CD4-positive, alpha-beta T cell treated with Interleukin-17A for 1 hour (primary cell): ENCODE data around the gene CARD16.
A peak's percentile ranks its signal among the peaks of the same experiment; 100 is the strongest.
"Not testable (repeated sequence)": the region's sequence is repeated elsewhere in the genome, so short reads cannot be mapped to it uniquely, and the experiment has no call there.

Source experiments
- DNase-seq: peaks from one replicate; pipeline ENCODE4 v3.0.0-alpha.2; 2020

Gene CARD16

DNA sequence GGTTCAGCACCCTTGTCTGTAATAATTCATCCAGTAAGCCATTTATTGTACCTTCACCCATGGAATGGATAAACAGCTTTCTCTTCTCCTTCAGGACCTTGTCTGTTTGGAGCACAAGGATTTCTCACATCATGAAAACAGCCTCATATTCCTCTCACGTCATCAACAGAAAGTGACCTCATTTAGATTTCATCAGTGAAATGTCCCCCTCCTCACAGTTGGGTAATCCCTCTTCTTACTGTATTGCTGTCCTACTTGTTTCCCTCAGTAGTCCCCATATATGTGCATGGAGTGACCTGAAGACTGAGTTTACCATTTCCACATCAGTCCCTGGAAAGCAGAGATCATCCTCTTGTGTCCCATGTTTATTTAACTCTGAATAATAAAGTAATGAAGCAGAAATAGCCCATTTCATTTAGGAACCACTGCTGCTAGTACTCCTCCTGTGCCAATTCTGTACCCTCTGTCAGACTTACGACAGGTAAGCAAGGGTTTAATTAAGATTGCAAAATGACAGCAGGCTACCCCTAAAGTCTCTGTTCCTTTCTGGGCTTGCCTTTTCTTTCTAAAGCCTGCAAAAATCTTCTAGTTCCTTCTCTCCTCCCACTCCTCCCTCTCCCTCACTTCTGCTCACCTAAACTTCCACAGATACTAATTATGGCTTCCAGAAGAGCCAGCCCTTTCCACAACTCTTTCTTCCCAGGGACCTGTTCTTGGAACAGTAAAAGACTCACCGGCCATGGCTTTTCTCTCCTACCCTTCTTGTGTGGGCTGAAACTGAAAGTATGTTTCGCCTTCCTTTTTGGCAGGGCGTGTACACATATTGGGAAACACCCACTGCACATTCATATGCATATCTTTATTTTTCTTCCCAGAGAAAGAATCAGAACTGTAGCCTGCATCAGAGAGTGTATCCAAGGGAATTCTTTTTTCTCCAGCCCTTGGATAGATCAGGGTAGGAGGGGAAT, at the start of gene CARD16:
CARD16 (minus strand) TSS at position 779 of the 968 bp plus-strand sequence; CDS start at position 741, 38 bp downstream.
- peak; percentile 69 for DNase-seq

DNA sequence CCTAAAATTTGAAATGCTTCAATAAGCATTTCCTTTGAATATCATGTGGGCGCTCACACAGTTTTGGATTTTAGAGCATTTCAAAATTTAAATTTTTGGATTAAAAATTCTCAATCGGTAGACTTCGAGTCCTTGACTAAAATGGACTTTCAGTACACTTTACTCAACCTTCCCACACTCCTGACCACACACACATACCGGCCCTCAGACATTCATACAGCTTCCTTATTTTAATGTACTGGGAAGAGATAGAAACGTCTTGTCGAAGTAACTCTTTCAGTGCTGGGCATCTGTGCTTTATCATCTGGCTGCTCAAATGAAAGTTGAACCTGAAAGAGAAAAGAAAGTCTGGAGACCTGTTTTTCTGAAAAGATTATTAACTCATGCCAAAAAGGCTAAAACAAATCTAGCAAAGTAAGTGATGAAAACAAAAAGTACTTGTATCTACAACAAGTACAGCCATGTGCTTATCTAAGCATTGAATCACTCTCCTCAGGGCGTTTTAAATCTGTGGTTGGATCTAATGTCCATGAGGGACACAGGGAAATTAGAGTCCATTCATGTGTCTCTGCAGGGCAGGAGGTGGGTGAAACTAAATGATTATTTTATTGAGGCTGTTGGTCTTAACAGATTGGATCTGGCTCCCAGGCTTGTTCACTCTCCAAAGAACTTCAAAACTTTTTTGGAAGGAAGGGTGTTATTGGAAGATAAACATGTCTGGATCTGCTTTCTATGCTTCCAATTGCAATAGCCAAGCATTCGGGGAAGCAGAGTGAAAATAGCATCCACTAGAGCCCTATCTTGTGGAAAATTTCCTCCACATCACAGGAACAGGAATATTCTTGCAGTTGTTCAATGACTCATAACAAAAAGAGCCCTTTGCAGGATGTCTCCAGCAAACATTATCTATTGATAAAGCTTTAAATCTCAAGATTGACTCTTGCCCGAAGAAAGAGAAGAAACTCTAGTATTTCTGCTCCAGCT, 47.4 kb upstream of the CARD16 start:
- no peak for DNase-seq

DNA sequence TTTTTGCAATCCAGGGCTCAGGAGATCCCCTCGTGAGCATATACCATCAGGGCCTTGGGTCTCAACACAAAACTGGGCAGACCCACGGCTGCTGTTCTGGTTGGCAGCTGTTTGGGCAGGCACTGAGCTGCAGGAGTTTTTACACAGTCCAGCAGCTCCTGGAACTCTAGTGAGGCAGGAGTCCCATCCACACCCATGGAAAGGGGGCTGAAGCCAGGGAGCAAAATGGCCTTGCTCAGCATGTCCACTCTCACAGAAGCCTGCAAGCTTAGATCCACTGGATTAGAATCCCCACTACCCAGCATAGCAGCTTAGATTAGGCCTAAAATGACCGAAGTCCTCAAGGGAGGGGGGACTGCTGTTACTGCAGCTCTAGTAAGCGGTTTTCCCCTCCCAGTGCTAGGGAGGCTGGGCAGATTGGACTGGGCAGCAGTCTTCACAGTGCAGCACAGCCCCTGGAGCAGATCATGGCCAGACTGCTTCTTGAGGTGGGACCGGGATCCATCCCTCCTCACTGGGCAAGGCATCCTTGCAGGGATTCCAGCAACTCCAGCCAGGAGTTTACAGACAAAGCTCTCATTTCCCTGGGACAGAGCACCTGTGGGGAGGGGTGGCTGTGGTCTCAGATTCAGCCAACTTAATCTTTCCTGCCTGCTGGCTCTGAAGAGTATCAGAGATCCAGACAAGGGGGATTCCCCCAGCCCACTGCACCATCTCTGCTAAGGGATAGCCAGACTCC, 36.4 kb upstream of the CARD16 start:
- no peak for DNase-seq

DNA sequence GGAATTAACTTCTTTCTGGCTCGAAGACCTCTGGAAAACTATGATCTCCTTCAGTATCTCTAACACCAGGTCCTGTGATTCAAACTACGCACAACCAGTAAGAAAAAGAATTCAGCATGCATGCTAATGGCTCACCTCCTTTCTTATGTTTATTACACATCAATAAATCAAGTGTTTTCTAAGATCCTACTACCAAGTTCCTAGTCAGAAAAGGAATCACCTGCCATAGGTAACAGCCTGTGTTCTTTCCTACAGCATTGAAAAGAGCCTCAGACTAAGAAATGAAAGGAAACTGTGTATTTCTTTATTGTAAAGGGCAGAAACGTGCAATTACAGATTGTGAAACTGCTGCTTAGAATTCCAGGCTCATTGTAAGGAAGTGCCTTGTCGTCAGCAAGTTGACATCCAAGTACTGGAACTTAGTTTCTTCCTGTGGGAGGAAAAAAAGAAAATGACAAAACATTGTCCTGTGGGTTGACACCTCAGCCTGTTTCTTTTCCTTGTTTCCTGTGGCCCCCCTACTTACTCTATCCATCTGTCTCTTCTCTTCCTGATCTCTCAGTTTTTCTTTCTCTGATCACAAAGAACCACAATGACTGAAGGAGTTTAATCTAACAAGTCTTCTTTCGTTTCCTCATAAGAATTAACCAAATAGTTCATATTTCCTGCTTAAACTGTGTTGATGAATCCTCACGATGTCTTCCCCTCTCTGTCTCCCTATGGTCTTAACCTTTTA, 35.2 kb upstream of the CARD16 start:
- not testable (repeated sequence) for DNase-seq

DNA sequence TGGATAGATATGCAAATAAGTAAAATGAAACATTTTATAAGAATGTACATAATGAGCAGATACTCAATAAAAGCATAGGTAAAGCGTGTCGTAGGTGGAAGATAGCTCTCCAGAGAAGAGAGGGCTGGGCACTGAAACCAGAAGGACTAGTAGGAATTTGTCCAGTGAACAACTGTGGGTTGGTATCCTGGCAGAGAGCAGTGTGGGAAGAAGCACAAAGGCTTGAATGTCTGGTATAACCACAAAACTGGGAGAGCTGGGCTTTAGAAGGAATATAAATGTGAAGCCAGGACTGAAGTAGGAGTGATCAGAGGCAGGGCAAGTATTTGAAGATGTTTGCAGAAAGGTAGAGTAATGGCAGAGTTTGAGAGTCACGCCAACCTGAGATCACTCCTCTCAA, 33.1 kb upstream of the CARD16 start:
- DNase-seq: no peak

DNA sequence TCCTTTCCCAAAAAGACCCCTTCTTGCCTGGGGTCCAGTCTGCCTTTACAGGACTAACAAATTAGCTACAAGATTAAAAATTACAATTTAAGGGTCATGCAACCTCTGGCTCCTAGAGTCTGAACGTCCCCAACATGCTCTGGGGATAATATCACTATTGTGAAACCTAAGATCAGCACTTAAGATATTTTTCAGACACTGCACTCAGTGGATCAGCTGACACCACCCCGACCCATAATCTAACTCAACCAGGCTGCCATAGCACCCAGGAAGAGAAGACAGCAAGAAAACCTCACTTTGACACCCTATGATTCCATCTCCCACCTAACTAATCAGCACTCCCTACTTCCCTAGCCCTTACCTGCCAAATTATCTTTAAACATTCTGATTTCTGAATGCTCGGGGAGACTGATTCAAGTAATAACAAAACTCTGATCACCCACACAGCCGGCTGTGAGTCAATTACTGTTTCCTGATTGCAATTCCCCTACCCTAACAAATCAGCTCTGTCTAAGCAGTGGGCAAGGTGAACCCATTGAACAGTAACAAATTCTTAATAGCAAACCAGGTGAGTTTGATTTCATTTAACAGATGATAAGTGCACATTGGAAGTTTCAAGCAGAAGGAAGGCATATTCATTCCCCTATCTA, 32.1 kb upstream of the CARD16 start:
- not testable (repeated sequence) for DNase-seq

DNA sequence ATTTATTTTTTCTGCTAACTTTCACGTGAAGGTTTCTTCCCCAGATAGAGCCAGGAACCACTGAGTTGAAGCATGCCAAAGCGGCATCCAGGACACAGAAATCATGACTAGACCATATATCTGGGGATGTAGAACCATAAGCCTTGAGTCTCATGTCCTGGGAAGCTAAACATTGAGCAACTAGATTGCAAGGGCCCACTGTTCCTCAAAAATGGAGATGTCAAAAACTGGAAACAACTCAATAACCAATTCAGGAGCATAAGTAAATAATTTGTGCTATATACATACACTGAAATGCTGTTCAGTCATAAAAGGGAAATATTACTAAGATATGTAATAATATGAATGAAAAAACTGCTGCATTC, 29.0 kb upstream of the CARD16 start:
- no peak for DNase-seq

DNA sequence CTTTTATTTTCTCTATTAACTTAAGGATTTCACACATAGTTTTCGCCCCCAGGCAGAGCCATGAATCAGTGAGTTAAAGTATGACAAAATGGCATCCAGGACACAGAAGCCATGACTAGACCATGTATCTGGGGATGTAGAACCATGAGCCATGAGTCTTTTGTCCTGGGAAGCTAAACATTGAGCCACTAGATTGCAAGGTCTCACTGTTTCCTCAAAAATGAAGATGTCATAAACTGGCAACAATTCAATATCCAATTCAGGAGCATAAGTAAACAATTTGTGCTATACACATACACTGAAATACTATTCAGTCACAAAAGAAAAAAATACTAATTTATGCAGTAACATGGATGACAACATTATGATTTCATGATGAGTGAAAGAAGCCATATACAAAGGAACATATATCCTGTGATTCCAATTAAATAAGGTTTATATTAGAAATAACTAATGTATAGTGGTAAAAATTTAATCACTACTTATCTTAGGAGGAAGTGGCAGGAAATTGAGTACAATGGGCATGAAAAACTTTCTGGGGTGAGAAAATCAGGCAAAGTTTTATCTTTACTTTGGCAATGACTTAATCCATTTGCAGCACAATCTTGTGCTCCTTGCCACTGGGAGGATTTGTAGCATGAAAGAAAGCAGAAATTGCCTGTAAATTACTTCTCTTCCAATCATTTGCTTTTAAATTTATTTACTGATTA, 28.5 kb upstream of the CARD16 start:
- no peak for DNase-seq

DNA sequence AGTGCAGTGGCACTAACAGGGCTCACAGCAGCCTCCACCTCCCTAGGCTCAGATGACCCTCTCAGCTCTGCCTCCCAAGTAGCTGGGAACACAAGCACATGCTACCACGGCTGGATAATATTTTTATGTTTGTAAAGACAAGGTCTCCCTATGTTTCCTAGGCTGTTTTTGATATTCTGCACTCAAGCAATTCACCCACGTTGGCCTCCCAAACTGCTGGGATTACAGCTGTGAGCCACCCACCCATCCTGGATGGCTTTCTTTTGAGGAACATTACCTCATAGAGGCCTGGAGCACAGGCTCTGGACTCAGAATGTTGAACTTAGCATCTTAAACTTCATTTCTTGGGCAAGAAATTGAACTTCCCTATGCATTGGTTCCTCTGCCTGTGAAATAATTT, 26.9 kb upstream of the CARD16 start:
- not testable (repeated sequence) for DNase-seq

DNA sequence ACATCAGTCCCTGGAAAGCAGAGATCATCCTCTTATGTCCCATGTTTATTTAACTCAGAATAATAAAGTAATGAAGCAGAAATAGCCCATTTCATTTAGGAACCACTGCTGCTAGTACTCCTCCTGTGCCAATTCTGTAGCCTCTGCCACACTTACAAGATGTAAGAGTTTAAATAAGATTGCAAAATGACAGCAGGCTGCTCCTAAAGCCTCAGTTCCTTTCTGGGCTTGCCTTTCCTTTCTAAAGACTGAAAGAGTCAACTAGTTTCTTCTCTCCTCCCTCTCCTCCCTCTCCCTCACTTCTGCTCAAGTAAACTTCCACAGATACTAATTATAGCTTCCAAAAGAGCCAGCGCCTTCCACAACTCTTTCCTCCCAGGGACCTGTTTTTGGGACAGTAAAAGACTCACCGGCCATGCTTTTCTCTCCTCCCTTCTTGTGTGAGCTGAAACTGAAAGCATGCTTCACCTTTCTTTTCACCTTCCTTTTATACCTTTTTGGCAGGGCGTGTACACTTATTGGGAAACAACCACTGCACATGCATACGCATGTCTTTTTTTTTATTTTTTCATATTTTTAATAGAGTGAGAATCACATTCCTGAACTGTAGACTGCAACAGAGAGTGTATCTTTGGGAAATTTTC, 26.1 kb upstream of the CARD16 start:
- peak; percentile 80 for DNase-seq

DNA sequence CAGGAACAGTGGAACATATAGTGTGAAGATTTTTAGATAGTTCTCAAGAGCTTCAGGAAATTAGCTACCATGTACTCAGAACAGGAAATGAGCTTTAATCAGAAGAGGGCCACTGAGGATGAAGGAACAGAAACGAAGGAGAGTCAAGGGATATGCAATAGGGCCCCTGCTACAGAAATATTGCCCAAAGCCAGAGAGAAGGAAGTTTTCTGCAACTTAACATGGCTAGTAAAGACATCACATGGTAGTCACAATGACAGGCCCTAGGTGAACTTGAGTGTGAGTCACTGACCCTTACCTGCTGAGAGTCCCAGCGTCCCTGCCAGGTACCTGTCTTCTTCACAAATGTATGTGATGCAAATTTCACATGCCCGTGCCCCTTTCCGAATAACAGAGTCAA, 25.2 kb upstream of the CARD16 start:
- DNase-seq: peak; percentile 39

DNA sequence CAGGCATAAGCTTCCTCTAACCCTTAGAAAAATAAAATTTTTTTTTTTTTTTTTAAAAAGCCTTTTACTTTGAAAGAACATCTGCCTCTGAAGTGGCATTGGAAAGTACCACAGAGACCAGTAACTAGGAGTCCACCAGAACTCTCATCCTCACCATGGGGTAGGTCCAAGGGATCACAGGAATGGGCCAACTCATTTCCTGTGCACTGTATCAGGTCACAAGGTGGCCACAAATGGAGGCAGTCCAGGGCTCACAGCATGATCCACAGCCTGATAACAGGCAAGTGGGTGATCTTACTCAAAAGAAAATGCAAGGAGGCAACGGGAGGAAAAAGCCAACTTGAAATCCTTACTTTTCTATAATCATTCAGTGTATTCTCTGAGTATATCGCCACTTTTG, 24.6 kb upstream of the CARD16 start:
- peak; percentile 19 for DNase-seq

DNA sequence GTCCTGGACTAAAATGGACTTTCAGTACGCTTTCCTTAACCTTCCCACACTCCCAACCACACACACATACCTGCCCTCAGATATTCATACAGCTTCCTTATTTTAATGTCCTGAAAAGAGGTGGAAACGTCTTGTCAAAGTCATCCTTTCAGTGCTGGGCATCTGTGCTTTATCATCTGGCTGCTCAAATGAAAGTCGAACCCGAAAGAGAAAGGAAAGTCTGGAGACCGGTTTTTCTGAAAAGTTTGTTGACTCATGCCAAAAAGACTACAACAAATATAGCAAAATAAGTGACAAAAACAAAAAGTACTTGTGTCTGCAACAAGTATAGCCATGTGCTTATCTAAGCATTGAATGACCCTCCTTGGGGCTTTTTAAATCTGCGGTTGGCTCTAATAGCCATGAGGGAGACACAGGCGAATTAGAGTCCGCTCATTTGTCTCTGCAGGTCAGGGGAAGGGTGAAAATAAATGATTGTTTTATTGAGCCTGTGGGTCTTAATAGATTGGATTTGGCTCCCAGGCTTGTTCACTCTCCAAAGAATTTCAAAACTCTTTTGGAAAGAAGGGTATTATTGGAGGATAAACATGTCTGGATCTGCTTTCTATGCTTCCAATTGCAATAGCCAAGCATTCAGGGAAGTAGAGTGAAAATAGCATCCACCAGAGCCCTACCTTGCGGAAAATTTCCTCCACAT, 18.3 kb upstream of the CARD16 start:
- not testable (repeated sequence) for DNase-seq

DNA sequence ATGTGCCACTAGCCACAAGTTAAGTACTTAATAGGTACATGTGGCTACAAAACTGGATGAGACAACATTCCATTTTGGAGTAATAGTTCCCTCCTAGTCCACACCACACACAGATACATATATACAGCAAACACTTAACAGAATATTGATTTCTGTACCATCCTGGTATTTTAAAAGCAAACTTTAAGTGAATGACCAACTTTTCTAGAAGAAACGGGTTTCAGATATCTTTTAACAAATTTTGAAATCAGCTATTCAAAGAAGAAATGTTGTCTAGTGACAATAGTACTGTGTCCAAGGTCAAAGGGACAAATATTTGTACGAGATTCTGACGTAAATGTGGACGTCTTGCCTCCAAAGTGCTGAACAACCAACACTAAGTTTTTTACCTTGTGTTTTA, 12.3 kb upstream of the CARD16 start:
- DNase-seq: no peak

DNA sequence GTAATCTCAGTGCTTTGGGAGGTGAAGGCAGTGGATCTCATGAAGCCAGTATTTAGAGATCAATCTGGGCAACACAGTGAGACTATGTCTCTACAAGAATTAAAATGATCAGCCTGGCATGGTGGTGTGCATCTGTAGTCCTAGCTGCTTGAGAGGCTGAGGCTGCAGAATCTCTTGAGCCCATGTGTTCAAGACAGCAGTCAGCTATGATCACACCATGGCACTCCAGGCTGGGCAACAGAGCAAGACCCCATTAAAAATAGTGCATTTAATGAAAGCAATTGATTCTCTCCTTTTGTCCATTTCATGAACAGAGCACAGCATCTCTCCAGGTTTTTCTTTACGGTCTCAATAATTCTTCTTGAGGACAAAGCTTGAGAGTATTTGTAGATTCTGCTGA, 11.3 kb upstream of the CARD16 start:
- DNase-seq: no peak

DNA sequence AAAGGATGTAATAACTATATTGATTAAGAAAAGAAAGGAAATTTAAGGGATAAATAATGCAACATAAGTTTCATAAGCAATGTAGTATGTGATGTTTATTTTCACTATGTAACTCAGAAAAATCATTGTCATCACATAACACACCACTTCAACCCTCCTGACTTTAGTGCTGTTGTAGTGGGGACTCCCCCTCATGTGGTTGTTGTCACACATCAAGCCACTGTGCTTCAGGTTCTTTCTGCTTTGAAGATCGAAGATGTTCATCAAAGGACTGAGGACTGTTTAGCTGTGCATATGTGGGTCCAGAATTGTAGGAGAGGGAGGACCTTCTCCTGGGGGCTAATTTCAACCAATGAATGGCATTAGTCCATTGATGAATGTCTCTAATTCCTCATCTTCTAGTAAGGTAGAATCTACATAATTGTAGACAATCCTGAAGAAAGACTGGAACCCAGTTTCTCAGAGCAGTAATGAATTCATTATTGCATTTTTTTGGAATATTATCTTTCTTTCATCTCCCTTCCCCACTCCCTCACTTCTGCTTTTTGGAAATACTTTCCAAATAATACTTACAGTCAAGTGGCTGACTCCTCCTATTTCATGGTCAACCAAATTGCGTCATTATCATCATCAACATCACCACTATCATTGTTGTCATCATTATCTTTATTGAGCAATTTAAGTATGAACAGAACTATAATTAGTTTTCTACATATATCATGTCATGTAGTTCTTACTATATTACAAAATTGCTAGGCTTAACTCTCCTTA, 9.8 kb upstream of the CARD16 start:
- DNase-seq: no peak

DNA sequence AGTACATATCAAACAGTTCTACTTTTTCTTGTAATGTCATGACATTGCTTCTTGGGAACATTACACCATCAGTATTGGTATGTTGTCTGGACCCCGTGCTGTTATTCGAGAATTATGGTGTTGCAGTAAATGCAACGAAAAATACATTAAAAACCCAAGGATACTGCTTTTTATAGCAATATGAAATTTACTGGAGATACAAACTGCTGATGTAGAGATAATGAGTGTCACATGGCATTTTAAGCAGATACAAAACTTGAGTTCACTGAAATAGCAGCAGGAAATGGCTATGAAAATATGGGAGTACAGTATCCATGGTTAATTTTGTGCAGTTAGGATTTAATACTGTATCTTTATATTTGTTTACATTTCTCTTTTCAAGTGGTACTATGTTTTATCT, 7.4 kb upstream of the CARD16 start:
- no peak for DNase-seq

DNA sequence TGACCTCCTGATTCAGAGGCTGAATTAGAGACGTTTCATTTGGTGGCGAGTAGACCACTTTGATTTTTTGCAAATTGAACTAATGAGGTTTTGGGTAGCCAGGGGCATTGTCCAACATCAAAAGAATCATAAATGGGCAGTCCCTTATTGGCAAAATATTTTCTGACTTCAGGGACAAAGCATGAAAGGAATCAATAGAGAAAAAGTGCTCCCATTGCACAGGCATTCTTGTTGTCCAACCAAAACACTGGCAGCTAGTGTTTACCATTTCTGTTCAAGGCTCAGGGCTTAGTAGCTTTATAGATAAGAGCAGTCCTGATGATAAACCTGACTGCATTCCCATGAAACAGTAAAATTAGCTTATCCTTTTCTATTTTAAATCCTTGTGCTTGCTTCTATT, 6.4 kb upstream of the CARD16 start:
- no peak for DNase-seq

DNA sequence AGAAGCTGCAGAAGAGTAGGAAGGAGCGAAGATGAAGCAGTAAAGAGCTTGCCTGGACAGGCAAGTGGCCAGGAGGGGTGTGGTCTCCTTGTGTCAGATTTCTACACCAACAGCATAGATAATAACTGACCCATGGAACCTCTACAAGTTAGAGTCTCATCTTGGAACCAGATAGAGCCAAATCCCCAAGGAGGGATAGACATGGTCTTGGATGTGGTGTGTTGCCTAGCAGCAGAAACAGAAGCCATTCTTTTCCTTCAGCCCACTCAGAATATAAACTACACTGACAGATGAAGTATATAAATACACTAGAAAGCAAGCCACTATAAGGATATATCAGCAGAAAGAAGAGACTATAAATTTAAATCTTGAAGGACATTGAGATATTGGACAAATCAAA, 4.3 kb upstream of the CARD16 start:
- no peak for DNase-seq
